A673 (cell line): ENCODE results near the gene RASIP1. TPM values are rescaled to one million over a fixed set of nuclear protein-coding genes. Genes with fewer than 3 reads are reported as not detected.
A peak's percentile ranks its signal among the peaks of the same experiment; 100 is the strongest.

ENCODE experiments used
- BruUV-seq: library from RNA; stranded (reverse); fragments of 400-500 nt; replicated peaks from 2 replicates; lab custom pipeline; 2021; lab: Mats Ljungman, UMichigan
- CTCF ChIA-PET: fragments of 300-600 bp; sonication (Branson Sonifier 250); formaldehyde crosslinking; loops from one replicate; lab custom pipeline; 2022; ENCODE audit warnings: antibody characterized with exemption; lab: Charles Lee
- POLR2A ChIA-PET: fragments of 300-600 bp; sonication (Branson Sonifier 250); formaldehyde crosslinking; loops from one replicate; lab custom pipeline; 2022; ENCODE audit warnings: antibody characterized with exemption; ENCODE audit not compliant: low non-redundant PET; lab: Charles Lee
- DNase-seq: peaks from one replicate; pipeline ENCODE4 v3.0.0-alpha.2; 2015; ENCODE audit warnings: low spot score
- H3K27ac ChIP-seq: fragments of 200-600 bp; sonication (generic); 2 replicates; pipeline ENCODE4 v1.5.1; 2016; ENCODE audit warnings: mixed run types, low read depth, mild to moderate bottlenecking, mixed read lengths, antibody characterized with exemption, low read length; ENCODE audit not compliant: poor library complexity, severe bottlenecking
- H3K27me3 ChIP-seq: fragments of 200-600 bp; sonication (generic); replicated peaks from 2 replicates; pipeline ENCODE4 v1.6.1; 2017; ENCODE audit warnings: mixed run types, low read depth, mild to moderate bottlenecking, mixed read lengths, antibody characterized with exemption, low read length; ENCODE audit not compliant: insufficient read depth, poor library complexity
- H3K36me3 ChIP-seq: fragments of 200-600 bp; sonication (generic); 2 replicates; pipeline ENCODE4 v1.6.1; 2016; ENCODE audit warnings: mixed run types, mild to moderate bottlenecking, mixed read lengths, antibody characterized with exemption, low read length; ENCODE audit not compliant: insufficient read depth, poor library complexity, severe bottlenecking
- H3K4me1 ChIP-seq: fragments of 200-600 bp; sonication (generic); 2 replicates; pipeline ENCODE4 v1.6.1; 2017; ENCODE audit warnings: mixed run types, mild to moderate bottlenecking, mixed read lengths, antibody characterized with exemption, low read length; ENCODE audit not compliant: insufficient read depth, poor library complexity, severe bottlenecking
- H3K4me3 ChIP-seq: fragments of 200-600 bp; sonication (generic); 2 replicates; pipeline ENCODE4 v1.5.1; 2016; ENCODE audit warnings: low read depth, mixed run types, mild to moderate bottlenecking, mixed read lengths, low read length; ENCODE audit not compliant: poor library complexity, severe bottlenecking
- H3K9me3 ChIP-seq: fragments of 200-600 bp; sonication (generic); 2 replicates; pipeline ENCODE4 v1.6.1; 2016; ENCODE audit warnings: mixed run types, low read depth, mild to moderate bottlenecking, mixed read lengths, antibody characterized with exemption, low read length; ENCODE audit not compliant: poor library complexity, severe bottlenecking
- CTCF ChIP-seq: fragments of 300-800, 200-600 bp; sonication (generic); conservative IDR thresholded peaks from 2 replicates; pipeline ENCODE4 v1.5.1; 2017; ENCODE audit warnings: low read depth, mild to moderate bottlenecking, antibody characterized with exemption, low read length, moderate library complexity, mixed read lengths
- EZH2 ChIP-seq: fragments of 200-600 bp; sonication (generic); IDR thresholded peaks from 2 replicates; pipeline ENCODE4 v1.6.1; 2017; ENCODE audit warnings: borderline replicate concordance, low read depth, mild to moderate bottlenecking, mixed read lengths, antibody characterized with exemption, low read length; ENCODE audit not compliant: poor library complexity, severe bottlenecking
- intact Hi-C: fragments of 100-400 bp; cut with micrococcal nuclease; formaldehyde crosslinking; loops from one replicate; pipeline ENCODE4 v1.10.0; 2022; ENCODE audit not compliant: unreplicated experiment
- total RNA-seq: library from RNA; stranded (reverse); gene quantifications from 2 replicates; pipeline ENCODE4 v1.2.3, GENCODE V29; 2021

RASIP1 gene
- total RNA-seq, 1 experiment from 2014 or later: 3.8 TPM

- ChIA-PET POLR2A (no interaction called here), CTCF (interaction anchor here (0.5 kb wide), 1 partner anchor 675 kb away, joined by 4 read pairs; no protein-coding TSS in a partner anchor)
- BruUV-seq: no TSS peak
- Histone ChIP-seq H3K36me3 (no peaks in the 10 kb centered on the region), H3K9me3 (no peaks in the 10 kb centered on the region), H3K4me3 (no peak overlapping the region), H3K27ac (no peak overlapping the region), H3K27me3 (peaks cover 3% of the 10 kb centered on the region), H3K4me1 (no peaks in the 10 kb centered on the region)
- intact Hi-C loops: no loop called here
- DNase-seq: no peak
- TF ChIP-seq EZH2 (no peak), CTCF (no peak)
Observed at GRCh38 chr19:48756686-48757085, 16.3 kb upstream of the RASIP1 start.

- ChIA-PET POLR2A (no interaction called here), CTCF (interaction anchor here (0.5 kb wide), 1 partner anchor 676 kb away, joined by 4 read pairs; no protein-coding TSS in a partner anchor)
- no peak overlapping the region for H3K27ac ChIP-seq
- H3K4me1 ChIP-seq: no peaks in the 10 kb centered on the region
- no peak overlapping the region for H3K4me3 ChIP-seq
- DNase-seq: no peak
- H3K36me3 ChIP-seq: no peaks in the 10 kb centered on the region
- no TSS peak for BruUV-seq
- intact Hi-C loops: no loop called here
- H3K27me3 ChIP-seq: peaks cover 3% of the 10 kb centered on the region
- TF ChIP-seq CTCF: no peak
- no peak for TF ChIP-seq EZH2
- no peaks in the 10 kb centered on the region for H3K9me3 ChIP-seq
Observed at GRCh38 chr19:48756212-48756611, 15.8 kb upstream of the RASIP1 start.

- intact Hi-C loops: no loop called here
- H3K27ac ChIP-seq: peak overlapping the region; percentile 37
- no peak for DNase-seq
- H3K4me1 ChIP-seq: no peaks in the 10 kb centered on the region
- H3K4me3 ChIP-seq: no peak overlapping the region
- POLR2A ChIA-PET: no interaction called here
- BruUV-seq: no TSS peak
- TF ChIP-seq EZH2: no peak
- no peak for TF ChIP-seq CTCF
- H3K36me3 ChIP-seq: no peaks in the 10 kb centered on the region
- H3K27me3 ChIP-seq: peaks cover 3% of the 10 kb centered on the region
- no peaks in the 10 kb centered on the region for H3K9me3 ChIP-seq
- CTCF ChIA-PET: no interaction called here
Observed at GRCh38 chr19:48755787-48756186, 15.4 kb upstream of the RASIP1 start.
